Lower lobe of right lung (tissue), 2 donors: ENCODE data around the gene ZNF607. TPM values are rescaled to one million over a fixed set of nuclear protein-coding genes. Genes with fewer than 3 reads are reported as not detected.
"Not testable (repeated sequence)": the region's sequence is repeated elsewhere in the genome, so short reads cannot be mapped to it uniquely, and the experiment has no call there.

Experiments
- ATAC-seq, 2 donors: fragments of 200-7000 bp; cut with Tn5 transposase; one replicate each; pipeline ENCODE4 v1.9.1; 2020 to 2022; ENCODE audit warnings: mild to moderate bottlenecking in 2 of 2, moderate library complexity in 2 of 2
- DNase-seq: peaks from one replicate; pipeline ENCODE4 v3.0.0-alpha.2; 2020
- H3K27ac ChIP-seq: fragments of 200-600 bp; one replicate; pipeline ENCODE4 v1.8.0; 2022
- H3K27me3 ChIP-seq: fragments of 200-600 bp; one replicate; pipeline ENCODE4 v1.8.0; 2022; ENCODE audit warnings: low read depth
- H3K36me3 ChIP-seq: fragments of 200-600 bp; one replicate; pipeline ENCODE4 v1.8.0; 2022; ENCODE audit warnings: mild to moderate bottlenecking
- H3K4me1 ChIP-seq: fragments of 200-600 bp; one replicate; pipeline ENCODE4 v1.8.0; 2022
- H3K4me3 ChIP-seq: fragments of 200-600 bp; one replicate; pipeline ENCODE4 v1.8.0; 2022; ENCODE audit warnings: mild to moderate bottlenecking
- H3K9me3 ChIP-seq: fragments of 200-600 bp; one replicate; pipeline ENCODE4 v1.8.0; 2022
- CTCF ChIP-seq: fragments of 200-600 bp; IDR thresholded peaks from one replicate; pipeline ENCODE4 v1.8.0; 2022; ENCODE audit warnings: antibody characterized with exemption, mild to moderate bottlenecking
- intact Hi-C: fragments of 100-400 bp; cut with DNase I; formaldehyde crosslinking; loops from one replicate; pipeline ENCODE4 v1.11.0; 2022
- long read RNA-seq: library from polyadenylated mRNA; unstranded; transcript quantifications from one replicate; pipeline ENCODE4 v2.0.0, GENCODE V29; 2021
- total RNA-seq: library from RNA; stranded (reverse); fragmentation: NEBNext Ultra II Directional; extraction: Animal tissue kit (Norgen Biotek cat#: 25700); gene quantifications from one replicate; pipeline ENCODE4 v1.2.1, GENCODE V29; 2021
- donor health status: DM: no; HTN: yes; CAD: no; lungs with severe emphysema.

Gene ZNF607
- 6.7 TPM for total RNA-seq
- long read RNA-seq, full-length matches to known transcripts, result 4 of 11 reads
- long read RNA-seq, partial matches to known transcripts, result 2 of 11 reads
- long read RNA-seq, other reads (novel, unspliced or antisense), result 5 of 11 reads

GRCh38 chr19:37719111-37719926 lies at the start of gene ZNF607:
Gene ZNF607 (minus strand): TSS chr19:37719761. CDS start chr19:37711618, 8,143 bp downstream.
- DNase-seq, result peak; percentile 91
- Histone ChIP-seq H3K27ac (peak within 1 kb of the TSS; percentile 79), H3K36me3 (no peaks in the 10 kb centered on the region), H3K4me3 (peak within 1 kb of the TSS; percentile 90), H3K9me3 (no peaks in the 10 kb centered on the region), H3K4me1 (peaks cover 12% of the 10 kb centered on the region), H3K27me3 (no peaks in the 10 kb centered on the region)
- TF ChIP-seq CTCF, result peak; percentile 68
- ATAC-seq, result peak; percentile 99 to 100
- intact Hi-C loops, result no loop called here

- Histone ChIP-seq H3K36me3 (peaks cover 57% of the 10 kb centered on the region), H3K9me3 (peaks cover 11% of the 10 kb centered on the region), H3K27ac (no peak overlapping the region), H3K4me3 (no peak overlapping the region), H3K4me1 (no peaks in the 10 kb centered on the region), H3K27me3 (no peaks in the 10 kb centered on the region)
- DNase-seq, result no peak
- TF ChIP-seq CTCF, result no peak
- no peak for ATAC-seq
- intact Hi-C loops, result no loop called here
These were observed 43.9 kb upstream of the ZNF607 start for GRCh38 chr19:37763488-37763887.

- peaks cover 11% of the 10 kb centered on the region for H3K9me3 ChIP-seq
- H3K27ac ChIP-seq, ATAC-seq, H3K4me3 ChIP-seq, H3K27me3 ChIP-seq, DNase-seq, intact Hi-C loops, H3K4me1 ChIP-seq: not testable (repeated sequence)
- peaks cover 36% of the 10 kb centered on the region for H3K36me3 ChIP-seq
These were observed 38.1 kb upstream of the ZNF607 start for GRCh38 chr19:37757683-37758082.

GRCh38 chr19:37738371-37738770 lies 18.8 kb upstream of the ZNF607 start:
- H3K9me3 ChIP-seq, result peaks cover 88% of the 10 kb centered on the region
- intact Hi-C loops, result no loop called here

GRCh38 chr19:37725181-37725580 lies 5.6 kb upstream of the ZNF607 start:
- no peak for TF ChIP-seq CTCF
- Histone ChIP-seq H3K4me3 (no peak overlapping the region), H3K36me3 (no peaks in the 10 kb centered on the region), H3K27ac (no peak overlapping the region), H3K9me3 (peaks cover 4% of the 10 kb centered on the region), H3K27me3 (no peaks in the 10 kb centered on the region), H3K4me1 (no peaks in the 10 kb centered on the region)
- intact Hi-C loops, result no loop called here
- ATAC-seq, result no peak
- DNase-seq, result no peak

More at GRCh38 chr19:37738371-37738770, 18.8 kb upstream of the ZNF607 start:
- Histone ChIP-seq H3K27ac (no peak overlapping the region), H3K36me3 (peaks cover 12% of the 10 kb centered on the region), H3K27me3 (no peaks in the 10 kb centered on the region), H3K4me3 (no peak overlapping the region), H3K4me1 (no peaks in the 10 kb centered on the region)
- TF ChIP-seq CTCF, result no peak
- ATAC-seq (no peak), DNase-seq (no peak)

GRCh38 chr19:37719927-37720265 lies 335 bp upstream of the ZNF607 start:
- no peaks in the 10 kb centered on the region for H3K36me3 ChIP-seq
- DNase-seq (no peak), ATAC-seq (no peak)
- TF ChIP-seq CTCF, result no peak
- no peaks in the 10 kb centered on the region for H3K27me3 ChIP-seq
- peaks cover 12% of the 10 kb centered on the region for H3K4me1 ChIP-seq
- peak overlapping the region; percentile 90 for H3K4me3 ChIP-seq
- H3K9me3 ChIP-seq, result no peaks in the 10 kb centered on the region
- peak overlapping the region; percentile 79 for H3K27ac ChIP-seq
- intact Hi-C loops, result no loop called here
